ENCODE results near the gene LAMB1.

LAMB1 gene

DNA sequence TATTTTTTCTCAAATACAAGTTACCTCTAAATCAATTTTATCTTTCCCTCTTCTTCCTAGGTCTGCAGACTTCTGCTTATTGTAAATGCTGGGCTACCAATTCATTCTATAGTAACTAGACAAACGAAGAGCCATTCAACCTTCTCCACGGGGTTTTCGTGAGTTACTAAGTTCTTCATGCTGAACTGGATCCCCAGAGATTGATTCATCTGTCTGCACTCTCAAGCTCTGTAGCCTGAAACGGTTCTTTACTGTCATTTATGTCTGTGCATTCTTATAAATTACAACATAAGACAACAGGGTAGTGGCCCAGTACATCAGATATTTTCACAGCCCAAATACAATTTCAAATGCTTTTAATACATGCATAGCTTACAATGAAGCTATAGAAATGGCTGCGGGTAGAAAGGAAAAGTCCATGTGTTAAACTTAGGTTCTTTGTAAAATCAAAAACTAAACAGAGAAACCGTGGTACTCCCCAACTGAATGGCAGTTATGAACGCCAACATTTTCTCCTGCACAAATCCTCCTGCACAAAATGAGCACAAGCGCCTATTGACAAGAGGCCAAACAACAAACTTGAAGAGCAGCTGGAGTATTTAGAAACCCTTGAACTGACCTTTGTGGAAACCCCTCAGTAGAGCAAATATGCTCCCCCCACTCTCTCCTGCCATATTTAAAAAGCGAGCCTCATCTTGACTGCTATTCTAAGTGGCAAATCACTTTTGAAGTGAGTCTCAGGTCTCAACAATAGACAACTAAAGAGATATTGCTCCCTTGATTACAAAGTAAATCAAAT lies 20.7 kb downstream of the LAMB1 start:
- TF ChIP-seq, protein P1, sequence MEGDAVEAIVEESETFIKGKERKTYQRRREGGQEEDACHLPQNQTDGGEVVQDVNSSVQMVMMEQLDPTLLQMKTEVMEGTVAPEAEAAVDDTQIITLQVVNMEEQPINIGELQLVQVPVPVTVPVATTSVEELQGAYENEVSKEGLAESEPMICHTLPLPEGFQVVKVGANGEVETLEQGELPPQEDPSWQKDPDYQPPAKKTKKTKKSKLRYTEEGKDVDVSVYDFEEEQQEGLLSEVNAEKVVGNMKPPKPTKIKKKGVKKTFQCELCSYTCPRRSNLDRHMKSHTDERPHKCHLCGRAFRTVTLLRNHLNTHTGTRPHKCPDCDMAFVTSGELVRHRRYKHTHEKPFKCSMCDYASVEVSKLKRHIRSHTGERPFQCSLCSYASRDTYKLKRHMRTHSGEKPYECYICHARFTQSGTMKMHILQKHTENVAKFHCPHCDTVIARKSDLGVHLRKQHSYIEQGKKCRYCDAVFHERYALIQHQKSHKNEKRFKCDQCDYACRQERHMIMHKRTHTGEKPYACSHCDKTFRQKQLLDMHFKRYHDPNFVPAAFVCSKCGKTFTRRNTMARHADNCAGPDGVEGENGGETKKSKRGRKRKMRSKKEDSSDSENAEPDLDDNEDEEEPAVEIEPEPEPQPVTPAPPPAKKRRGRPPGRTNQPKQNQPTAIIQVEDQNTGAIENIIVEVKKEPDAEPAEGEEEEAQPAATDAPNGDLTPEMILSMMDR (IDR thresholded peaks at IDR 0.05; ENCODE audit: extremely low read depth, insufficient read depth, missing control alignments): no peak
- no peak for DNase-seq (ENCODE audit: low spot score)
- in situ Hi-C loops (cut with MboI; ENCODE audit: low pct_unique_long_range_greater_than_20kb, low sequenced_read_pairs, unreplicated experiment): no loop called here

DNA sequence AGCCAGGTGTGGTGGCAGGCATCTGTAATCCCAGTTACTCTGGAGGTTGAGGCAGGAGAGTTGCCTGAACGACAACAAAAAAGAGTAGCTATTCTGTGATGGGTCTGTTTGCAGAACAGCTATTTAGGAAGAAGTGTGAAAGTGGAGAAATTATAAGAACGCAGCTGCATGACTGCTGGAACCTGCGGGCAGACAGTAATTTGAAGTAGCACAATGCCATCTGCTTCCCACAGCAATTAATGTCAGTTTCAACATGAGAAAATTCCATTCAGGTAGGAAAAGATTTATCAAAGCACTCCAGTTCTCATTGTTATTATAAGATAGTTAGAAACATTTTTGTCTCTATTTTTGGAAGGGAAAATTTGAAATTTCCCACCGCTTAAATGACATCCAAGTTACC lies 21.5 kb downstream of the LAMB1 start:
- TF ChIP-seq, protein P1 (IDR thresholded peaks at IDR 0.05; ENCODE audit: extremely low read depth, insufficient read depth, missing control alignments): no peak
- DNase-seq (ENCODE audit: low spot score): no peak
- in situ Hi-C loops (cut with MboI; ENCODE audit: low pct_unique_long_range_greater_than_20kb, low sequenced_read_pairs, unreplicated experiment): no loop called here

DNA sequence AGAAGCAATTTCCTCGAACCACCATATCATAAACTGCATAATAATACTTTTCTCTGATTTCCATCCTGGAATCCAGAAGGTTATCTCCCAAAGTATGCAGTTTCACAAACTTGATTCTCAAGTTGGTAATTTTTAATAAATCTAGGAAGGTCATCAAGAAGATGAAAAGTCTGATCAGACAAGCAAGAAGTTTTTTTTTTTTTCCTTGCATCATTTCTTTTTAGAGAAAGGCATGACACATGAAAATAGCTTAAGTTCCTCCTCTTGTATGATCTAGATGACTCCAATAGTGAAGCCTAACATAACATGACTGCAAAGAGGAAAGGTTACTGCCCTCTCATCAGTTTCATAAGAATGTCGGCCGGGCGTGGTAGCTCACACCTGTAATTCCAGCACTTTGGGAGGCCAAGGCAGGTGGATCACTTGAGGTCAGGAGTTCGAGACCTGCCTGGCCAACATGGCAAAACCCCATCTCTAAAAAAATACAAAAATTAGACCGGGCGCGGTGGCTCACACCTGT lies 22.2 kb downstream of the LAMB1 start:
- no peak for DNase-seq (ENCODE audit: low spot score)
- in situ Hi-C loops (cut with MboI; ENCODE audit: low pct_unique_long_range_greater_than_20kb, low sequenced_read_pairs, unreplicated experiment): no loop called here
- TF ChIP-seq, protein P1 (IDR thresholded peaks at IDR 0.05; ENCODE audit: extremely low read depth, insufficient read depth, missing control alignments): no peak

DNA sequence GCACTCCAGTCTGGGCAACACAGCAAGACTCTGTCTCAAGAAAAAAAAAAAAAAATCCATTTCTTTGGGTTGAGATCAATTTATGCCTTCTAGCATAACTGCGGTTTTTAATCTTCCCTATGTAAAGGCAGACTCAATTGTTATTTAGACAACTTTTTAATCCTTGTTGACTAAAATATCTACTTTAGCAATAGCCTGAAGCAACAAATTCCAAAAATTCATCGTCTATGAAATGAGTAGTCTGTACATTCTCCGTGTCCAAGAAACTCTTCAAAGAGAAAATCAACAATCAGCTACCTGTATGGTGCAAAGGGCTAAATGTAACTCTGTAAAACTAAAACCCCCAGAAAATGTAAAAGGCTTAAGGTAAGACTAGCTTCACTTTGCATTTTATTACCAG lies 22.8 kb downstream of the LAMB1 start:
- in situ Hi-C loops (cut with MboI; ENCODE audit: low pct_unique_long_range_greater_than_20kb, low sequenced_read_pairs, unreplicated experiment): no loop called here
- DNase-seq (ENCODE audit: low spot score): no peak
- TF ChIP-seq, protein P1 (IDR thresholded peaks at IDR 0.05; ENCODE audit: extremely low read depth, insufficient read depth, missing control alignments): no peak

DNA sequence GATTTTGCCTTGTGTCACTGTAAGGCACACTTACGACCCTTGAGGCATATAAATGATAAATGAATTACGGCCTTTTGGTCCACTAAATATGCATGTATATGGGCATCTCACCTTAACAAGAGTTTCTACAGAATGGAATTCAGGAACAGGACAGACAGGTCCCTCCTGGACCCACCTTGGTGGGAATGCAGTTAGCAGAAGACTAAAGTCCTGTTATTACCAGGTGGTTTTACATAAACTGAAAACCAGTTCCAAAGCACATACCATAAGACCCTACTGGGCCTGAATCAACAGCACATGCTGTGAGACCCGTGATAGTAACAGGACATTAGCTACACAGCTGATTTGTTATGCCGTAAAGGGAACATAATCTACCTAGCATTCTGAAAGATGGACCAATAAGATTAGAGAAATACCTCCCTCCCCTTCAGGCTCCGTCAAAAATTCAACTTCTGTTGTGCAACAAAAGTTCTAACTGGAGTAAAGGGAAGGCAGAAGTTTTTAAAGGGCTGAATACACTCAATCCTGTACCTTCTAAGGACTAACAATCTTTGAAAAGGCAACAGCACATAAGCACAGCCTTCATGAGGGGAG lies 24.0 kb downstream of the LAMB1 start:
- in situ Hi-C loops (cut with MboI; ENCODE audit: low pct_unique_long_range_greater_than_20kb, low sequenced_read_pairs, unreplicated experiment): no loop called here
- TF ChIP-seq, protein P1 (IDR thresholded peaks at IDR 0.05; ENCODE audit: extremely low read depth, insufficient read depth, missing control alignments): no peak
- DNase-seq (ENCODE audit: low spot score): no peak

DNA sequence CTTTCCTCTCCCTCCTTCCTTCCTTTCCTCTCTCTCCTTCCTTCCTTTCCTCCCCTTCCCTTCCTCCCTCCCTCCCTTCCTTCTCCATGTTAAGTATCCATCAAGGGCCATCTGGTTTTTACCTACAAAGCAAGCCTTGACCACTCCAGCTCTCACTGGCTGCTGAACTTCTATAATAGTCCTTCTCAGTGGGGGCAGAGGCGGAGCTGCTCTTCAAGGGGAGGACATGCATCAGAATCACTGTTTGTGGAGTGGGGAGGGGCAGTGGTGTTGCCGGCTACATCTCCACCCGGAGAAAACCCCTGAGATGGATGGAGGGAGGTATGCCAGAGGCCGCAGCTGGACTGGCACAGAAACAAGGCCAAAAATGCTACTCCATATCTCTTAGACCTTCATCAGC lies 25.9 kb downstream of the LAMB1 start:
- TF ChIP-seq, protein P1 (IDR thresholded peaks at IDR 0.05; ENCODE audit: extremely low read depth, insufficient read depth, missing control alignments): no peak
- DNase-seq (ENCODE audit: low spot score): no peak
- in situ Hi-C loops (cut with MboI; ENCODE audit: low pct_unique_long_range_greater_than_20kb, low sequenced_read_pairs, unreplicated experiment): no loop called here

Data from GM13977 (cell line).